Superior temporal gyrus (tissue), 1 donor: Measurements from ENCODE around the gene DMBT1.

ENCODE experiments used
- DNase-seq: peaks from one replicate; pipeline ENCODE4 v3.0.0-alpha.2; 2016; ENCODE audit errors: extremely low spot score

Gene DMBT1

DNA sequence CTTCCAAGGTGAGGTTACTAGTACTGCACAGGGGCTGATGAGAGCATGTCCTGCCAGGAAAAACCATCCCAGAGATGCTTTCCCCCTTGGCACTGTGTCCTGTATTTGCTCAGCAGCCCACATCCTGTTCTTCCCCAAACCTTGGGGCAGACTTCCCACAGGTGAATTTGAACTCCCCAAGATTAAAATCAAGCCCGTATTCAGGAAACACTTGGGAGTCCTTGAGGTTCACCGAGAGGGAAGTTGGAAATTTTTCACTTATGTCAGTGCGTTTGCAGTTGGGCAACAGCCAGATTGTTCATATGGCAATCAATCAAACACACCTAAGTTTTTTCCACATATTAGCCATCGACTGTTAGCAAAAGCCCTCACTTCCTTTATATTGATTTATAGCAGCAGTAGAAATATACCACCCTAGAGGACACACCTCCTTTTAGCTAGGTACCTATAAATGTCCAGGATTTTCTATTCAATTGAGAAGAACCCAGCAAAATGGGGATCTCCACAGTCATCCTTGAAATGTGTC lies at the start of gene DMBT1:
TSS of gene DMBT1 (plus strand) at position 476 of the 526 bp plus-strand sequence. CDS start at position 493, 17 bp downstream.
- DNase-seq = no peak

DNA sequence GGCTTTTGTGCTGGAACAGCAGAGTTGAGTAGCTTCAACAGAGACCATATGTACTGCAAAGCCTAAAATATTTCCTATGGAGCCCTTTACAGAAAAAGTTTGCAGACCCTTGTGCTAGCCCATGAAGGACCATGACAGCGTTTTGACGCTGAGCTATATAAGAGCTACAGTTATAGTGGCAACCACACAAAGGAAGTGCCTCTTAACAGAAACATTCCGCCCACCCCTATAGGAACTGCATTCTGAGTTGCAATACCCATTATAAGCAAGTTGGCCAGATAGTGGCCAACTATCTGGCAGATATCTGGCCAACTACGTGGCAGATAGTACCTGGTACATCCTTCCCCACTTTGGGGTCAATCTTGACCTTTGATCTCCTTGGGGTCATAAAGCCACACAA lies 47.5 kb upstream of the DMBT1 start:
- DNase-seq = no peak

DNA sequence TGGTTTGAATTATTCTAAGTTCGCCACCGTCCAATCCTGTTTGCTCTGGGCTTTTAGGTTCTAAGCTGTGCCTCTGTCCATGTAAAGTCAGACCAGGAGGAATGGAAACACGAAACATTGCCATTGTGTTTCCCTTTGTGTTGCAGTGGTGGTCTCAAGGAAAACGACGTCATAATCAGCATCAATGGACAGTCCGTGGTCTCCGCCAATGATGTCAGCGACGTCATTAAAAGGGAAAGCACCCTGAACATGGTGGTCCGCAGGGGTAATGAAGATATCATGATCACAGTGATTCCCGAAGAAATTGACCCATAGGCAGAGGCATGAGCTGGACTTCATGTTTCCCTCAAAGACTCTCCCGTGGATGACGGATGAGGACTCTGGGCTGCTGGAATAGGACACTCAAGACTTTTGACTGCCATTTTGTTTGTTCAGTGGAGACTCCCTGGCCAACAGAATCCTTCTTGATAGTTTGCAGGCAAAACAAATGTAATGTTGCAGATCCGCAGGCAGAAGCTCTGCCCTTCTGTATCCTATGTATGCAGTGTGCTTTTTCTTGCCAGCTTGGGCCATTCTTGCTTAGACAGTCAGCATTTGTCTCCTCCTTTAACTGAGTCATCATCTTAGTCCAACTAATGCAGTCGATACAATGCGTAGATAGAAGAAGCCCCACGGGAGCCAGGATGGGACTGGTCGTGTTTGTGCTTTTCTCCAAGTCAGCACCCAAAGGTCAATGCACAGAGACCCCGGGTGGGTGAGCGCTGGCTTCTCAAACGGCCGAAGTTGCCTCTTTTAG lies 46.3 kb upstream of the DMBT1 start:
- DNase-seq = no peak

DNA sequence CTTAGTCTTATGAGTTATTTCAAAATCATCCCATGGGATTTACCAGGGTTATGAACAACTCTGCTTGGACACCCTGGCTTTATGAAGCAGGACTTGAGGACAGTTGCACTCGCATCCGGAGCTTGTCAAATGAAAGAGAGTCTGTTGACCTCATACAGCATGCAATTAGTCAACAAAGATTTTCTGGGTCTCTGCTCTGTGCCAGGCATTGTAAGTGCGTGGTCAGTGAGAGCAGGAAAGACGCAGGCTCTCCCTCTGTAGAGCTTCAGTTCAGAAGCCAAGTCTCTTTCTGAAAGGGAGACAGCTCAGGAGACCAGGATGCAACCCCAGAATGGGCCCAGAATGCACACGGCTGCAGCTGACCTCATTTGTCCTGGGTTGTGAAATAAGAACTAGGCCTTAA lies 45.5 kb upstream of the DMBT1 start:
- DNase-seq = peak; percentile 67

DNA sequence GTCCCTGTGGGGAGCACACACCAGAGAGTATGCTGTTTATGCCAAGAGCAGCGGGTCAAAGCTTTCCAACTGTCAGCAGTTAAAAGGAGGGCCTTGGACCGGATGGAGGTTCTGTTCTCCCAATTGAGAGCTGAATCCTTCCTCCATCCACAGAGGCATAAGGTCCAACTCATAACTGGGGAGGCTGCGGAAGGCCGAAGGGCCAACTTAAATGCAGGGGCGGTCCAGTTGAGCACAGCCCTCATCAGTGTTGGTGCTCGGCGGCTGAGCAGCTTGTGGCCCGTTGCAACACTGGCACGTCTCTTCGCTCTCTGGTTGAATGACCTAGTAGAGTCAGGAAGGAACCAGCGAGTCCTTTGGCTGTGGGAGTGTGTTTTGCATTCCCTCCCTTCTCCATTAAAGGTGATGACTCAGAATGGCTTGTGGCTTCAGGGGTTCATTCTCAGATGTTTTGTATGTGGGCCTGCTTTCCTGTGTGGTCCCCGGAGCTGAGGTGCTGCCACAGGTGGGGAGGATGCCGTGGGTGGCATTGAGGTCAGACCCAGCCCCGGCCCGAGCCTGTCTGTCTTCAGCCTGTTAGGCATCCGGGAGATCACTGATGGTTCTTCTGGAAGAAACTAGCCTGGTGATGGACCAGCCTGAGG lies 44.8 kb upstream of the DMBT1 start:
- no peak for DNase-seq

DNA sequence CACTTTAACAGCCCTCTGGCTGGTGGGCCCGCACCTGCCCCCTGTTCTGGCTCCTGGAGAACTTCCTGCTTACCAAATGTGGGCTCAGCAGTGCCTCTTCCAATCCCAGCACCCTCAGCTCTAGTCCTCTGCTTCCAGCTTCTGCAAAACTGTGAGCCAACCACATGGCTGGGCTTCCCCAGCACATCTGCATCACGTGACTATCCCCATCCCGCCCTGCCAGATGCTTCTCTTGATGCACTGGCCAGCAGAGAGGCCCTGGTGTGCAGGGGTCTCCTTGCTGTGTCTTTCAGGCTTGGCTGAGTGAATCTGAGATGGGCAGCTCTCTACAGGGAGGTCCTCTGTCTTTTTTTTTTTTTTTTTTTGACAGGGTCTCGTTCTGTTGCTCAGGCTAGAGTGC lies 43.8 kb upstream of the DMBT1 start:
- DNase-seq = no peak

DNA sequence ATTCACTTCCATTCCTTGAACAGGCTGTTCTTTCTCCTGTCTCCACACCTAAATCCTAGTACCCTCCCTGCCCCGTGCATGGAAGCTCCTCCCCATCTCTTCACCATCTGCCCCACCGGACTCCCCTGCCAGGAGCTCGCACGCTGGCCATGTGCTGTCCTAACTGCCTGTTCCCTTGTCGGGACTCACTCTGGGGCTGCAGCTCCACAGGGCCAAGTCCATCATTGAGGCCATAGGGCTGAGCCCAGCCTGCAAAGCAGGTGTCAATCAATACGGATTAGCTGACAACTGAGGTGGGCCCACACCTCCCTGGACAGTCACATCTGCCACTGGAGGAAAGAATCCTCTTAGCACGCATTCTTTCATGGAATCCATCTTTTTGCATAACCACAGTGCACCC lies 41.4 kb upstream of the DMBT1 start:
- no peak for DNase-seq

DNA sequence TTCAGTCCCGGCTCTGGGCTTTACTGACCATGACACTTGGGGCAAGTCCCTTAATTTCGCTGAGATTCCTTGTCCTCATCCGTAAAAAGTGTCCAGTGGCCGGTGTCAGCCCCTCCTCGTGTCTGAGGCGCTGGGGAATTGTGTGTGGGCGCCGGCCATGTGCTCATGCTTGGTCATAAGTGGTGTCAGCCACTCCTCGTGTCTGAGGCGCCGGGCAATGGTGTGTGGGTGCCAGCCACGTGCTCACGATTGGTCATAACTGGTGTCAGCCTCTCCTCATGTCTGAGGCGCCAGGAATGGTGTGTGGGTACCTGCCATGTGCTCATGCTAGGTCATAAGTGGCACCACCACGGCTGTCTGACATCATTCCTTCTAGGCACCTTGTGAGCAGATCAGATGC lies 40.7 kb upstream of the DMBT1 start:
- no peak for DNase-seq

DNA sequence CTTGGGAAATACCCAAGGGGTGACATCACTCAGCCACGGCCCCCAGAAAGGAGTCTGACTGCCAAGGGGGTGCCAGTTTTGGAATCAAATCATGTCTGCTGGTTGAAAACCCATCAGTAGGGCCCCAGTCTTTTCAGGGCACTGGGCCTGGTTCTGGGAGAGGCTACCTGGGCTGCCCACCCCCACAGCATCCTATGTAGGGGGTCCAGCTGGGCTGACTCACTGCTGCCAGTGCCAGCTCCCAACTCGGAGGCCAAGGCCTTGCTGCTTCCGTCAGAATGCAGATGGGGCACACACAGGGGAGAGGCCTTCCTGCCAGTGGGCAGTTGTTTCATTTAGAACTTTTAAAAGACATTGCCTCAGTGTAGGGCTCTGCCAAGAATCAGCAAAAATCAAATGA lies 39.5 kb upstream of the DMBT1 start:
- DNase-seq = no peak

DNA sequence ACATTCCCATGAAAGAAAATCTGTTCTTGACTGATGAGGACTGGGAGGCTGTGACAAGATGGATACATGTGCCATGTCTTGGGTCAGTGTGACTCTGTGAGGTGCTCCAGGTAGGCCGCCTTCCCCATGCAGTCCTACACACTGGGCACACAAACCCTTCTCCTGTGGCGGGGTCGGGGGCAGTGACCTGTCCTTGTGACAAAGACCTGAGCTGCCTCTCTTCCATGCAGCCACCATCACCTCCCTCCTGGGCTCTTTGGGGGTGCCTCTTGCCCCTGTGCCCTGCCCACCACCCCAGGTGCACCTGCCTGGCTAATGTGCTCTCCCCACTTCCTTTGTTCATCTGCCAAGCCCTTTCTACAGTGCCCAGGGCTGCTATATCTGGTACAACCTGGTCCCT lies 35.7 kb upstream of the DMBT1 start:
- no peak for DNase-seq

DNA sequence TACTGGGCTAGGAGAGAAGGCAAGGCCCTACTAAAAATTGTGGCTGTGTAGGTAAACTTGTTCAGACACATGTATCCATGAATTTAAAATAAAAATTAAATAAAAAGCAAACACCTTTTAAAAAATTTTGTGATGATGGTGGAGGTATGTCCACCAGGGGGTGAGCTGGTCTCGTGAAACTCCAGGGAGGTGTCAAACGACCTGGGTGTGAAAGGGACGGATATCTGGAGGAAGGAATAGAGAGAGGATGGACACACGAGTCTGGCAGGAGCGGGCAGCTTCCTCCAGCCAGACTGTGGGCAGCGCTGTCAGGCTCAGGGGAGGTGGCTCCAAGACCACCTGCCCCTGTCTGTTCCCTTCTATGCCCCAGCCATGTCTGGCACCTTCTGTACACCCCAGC lies 34.8 kb upstream of the DMBT1 start:
- DNase-seq = no peak

DNA sequence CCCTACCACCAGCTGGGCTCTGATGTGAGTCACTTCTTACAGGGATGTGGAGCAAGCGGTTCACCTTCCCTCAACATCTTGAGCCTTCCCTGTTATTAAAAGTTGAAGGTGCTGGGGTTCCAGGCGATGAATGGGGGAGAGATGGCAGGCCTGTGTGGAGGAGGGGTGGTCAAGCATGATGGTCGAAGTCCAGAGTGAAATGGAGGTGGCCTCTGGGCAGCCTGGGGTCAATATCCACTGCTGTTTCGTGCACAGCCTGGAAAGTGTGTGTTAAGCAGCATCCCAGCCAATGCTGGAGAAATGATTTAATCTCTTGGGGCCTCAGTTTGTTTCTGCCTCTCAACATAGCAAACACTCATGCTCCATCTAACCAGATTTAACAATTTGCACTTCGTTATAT lies 33.7 kb upstream of the DMBT1 start:
- DNase-seq = no peak

DNA sequence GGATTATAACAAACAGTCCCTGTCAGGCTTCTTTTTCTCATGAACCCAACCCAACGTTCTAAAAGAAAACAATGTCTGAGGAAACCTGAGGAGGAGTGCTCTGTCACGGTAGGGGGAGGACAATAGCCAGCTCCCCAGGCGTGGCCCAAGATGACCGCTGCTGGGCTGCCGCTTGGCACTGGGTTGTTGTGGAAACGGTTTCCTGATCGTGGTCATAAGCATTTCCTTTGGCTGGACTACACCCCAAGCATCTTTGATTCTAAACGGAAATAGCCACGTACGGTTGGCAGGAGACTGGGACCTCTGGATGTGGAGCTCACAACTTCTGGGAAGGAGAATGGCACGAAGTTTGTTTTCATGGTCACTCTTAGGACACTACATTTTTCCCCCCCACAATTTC lies 30.4 kb upstream of the DMBT1 start:
- no peak for DNase-seq

DNA sequence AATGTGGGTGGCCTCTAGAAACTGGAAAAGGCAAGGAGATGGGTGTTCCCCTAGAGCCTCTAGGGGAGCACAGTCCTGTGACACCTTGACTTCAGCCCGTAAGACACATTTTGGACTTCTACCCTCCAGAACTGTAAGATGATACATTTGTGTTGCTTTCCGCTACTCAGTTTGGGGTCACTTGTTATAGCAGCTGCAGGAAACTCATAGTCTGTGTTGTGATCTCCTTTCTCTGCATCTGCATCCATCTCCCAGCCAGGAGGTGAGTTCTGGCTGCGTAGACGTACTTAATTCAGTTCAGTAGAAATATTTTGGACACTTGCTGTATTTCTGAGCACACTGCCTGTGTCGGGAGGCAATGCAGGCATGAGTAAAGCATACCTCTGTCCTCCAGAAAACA lies 29.3 kb upstream of the DMBT1 start:
- DNase-seq = no peak

DNA sequence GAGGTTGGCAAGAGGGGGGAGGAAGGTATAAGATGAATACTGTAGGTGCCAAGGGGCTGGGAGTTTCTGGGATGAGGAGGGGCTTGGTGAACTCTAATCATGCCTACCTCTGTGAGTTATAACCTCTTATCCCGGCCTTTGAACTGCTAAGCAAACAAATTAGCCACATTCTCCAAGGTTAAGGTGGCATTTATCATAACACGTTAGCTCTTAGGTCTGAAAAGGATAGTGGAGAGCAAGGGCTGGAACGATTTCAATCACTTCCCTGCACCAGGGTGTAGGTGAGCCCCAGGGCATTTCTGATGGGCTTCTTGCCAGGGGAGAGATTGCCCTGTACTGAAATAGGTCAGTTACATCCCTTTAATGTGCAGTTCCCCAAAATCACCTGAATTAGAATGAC lies 28.6 kb upstream of the DMBT1 start:
- no peak for DNase-seq

DNA sequence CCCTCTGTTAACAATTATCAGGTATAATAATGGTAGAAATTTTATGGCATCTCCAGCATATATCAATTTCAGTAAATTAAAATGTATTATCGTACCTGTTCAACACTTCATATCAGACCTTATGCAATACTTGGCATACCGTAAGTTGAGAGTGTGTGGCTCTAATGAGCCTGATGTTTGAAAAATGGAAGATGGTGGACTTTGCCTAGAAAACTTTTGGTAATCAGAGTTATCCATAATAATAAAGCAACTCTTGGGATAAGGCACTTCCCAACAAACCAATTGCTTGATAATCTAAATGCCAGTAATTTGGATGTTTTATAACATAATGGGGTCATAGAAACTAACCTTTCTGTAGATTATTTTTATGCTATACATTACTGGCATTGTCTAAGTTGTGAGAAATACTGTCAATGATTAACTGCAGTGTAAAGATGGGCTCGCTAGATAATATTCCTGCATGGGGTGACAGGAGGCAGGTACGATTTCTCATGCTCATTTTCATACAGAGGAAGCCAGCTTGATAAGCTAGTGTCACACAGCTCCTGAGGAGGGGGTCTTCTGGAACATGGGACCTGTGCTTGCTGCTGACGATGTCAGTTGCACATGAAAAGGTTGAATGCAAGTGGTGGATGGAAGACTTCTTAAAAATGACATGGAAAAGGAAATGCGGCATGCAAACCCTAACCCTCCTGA lies 27.8 kb upstream of the DMBT1 start:
- DNase-seq = no peak

DNA sequence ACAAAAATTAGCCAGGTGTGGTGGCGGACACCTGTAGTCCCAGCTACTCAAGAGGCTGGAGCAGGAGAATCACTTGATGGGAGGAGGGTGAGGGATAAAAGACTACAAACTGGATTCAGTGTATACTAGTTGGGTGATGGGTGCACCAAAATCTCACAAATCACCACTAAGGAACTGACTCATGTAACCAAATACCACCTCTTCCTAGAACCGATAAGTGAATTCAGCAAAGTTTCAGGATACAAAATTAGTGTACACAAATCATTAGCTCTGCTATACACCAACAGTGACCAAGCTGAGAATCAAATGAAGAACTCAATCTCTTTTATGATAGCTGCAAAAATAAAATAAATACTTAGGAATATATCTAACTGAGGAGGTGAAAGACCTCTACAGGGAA lies 23.0 kb upstream of the DMBT1 start:
- DNase-seq = no peak

DNA sequence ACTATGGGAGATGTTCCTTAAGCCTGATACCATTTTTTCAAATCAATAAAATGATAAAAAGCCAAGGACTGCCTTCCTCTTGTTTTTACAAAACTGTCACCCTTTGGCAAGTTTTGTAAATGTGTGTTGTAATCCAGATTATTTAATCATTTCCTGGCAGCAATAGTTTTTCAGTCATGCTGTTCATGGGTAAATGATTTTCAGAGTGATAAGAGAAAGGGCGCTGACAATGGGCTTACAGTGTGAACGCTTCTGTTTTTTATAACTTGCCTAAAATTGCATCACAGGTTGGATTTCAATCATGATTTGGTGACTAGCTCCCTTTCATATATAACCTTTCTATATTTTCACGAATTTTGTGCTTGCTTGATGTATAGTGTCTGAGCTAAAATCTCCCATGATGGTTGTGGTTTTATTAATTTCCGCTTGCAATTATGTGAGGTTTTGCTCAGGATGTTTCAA lies 19.0 kb upstream of the DMBT1 start:
- no peak for DNase-seq

DNA sequence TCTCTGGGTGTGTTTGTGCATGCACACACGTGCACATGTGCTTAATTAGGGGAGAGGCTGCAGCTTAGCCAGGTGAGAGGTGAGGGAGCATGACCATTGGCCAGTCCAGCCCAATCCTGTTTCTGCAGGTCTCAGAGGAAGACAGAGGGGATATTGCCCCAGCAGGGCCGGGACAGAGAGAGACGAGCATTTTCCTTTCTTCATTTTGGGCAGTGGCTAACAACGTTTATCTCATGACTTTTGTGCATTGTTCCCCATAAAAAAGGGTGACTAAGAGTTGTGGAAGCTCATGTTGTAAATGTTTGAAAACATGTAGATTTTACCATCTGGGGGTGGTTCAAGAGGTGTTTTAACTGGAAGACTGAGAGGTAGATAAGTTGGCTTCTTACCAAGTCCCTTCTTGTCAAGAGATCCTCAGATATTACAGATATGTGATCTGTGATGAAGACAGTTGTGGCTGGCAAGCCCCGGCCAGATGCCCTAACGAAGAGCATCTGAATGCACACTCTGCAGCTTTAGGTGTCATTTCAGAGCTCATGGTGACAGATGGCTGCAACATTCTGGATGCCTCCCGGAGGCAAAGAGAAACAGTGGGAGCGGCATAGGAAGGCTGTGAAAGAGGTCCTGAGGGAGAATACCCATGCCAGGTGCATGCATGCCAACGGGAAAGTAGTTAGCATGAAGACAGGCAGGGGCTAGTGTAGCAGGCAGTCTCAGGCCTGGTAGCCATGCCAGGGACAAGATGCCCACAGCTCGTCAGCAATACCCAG lies 16.7 kb upstream of the DMBT1 start:
- no peak for DNase-seq

DNA sequence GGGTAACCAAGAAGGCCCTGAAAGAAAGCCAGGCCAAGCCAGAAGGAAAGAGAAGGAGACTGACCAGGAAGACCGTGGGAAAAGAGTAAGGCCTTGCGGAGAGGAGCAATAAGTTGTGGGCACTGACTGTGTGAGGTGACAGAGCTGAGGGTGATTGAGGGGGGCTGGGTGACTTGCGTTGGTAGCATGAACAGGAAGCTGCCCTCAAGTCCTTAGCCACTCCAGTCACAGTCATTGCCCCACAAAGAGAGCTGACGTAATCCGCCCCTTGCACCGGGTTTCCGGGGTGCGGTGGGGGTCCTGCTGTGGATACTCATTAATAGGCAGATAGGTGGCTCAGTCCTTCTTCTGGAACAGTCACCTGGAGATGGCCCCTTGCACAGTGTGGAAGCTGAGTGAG lies 16.1 kb upstream of the DMBT1 start:
- DNase-seq = no peak

DNA sequence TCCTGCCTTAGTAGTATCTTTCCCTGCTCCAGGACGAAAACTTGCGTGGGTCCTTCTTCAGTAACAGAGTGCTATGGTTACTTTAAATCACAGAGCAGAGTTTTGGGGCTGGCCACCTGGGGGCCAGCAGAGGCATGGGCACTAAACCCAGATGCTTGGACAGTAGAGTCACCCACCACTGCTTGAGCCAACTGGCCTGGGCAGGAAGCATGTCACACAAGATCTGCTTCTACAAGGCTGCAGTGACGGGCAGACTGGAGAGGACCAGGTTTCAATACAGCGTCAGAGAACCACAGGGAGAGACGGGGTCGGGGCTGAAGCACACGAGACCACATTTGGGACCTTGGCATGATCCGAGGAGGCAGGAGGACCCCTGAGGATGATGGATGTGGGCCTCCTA lies 14.3 kb upstream of the DMBT1 start:
- no peak for DNase-seq
